Activated B cell treated with CpG ODN at 0.5 μM for 24 hours (primary cell): ENCODE results near the gene DNAH3. TPM values are rescaled to one million over a fixed set of nuclear protein-coding genes. Genes with fewer than 3 reads are reported as not detected.
"Not testable (repeated sequence)": the region's sequence is repeated elsewhere in the genome, so short reads cannot be mapped to it uniquely, and the experiment has no call there.

Experiments
- ATAC-seq: fragments of 200-7000 bp; cut with Tn5 transposase; one replicate; pipeline ENCODE4 v1.10.0; 2021; ENCODE audit warnings: low read depth, mild to moderate bottlenecking, moderate library complexity
- CTCF ChIA-PET: fragments of 350-600 bp; sonication (Branson Sonifier 250); formaldehyde crosslinking; loops from one replicate; lab custom pipeline; 2021; ENCODE audit warnings: antibody characterized with exemption; lab: Charles Lee
- POLR2A ChIA-PET: fragments of 350-600 bp; sonication (Branson Sonifier 250); formaldehyde crosslinking; loops from one replicate; lab custom pipeline; 2021; ENCODE audit warnings: antibody characterized with exemption; lab: Charles Lee
- DNase-seq: peaks from one replicate; pipeline ENCODE4 v3.0.0; 2022
- H3K27ac Mint-ChIP-seq: one replicate; pipeline ENCODE4 v1.8.0; 2020; ENCODE audit warnings: mixed read lengths
- H3K27me3 Mint-ChIP-seq: one replicate; pipeline ENCODE4 v1.8.0; 2021; ENCODE audit warnings: mixed read lengths
- H3K36me3 Mint-ChIP-seq: one replicate; pipeline ENCODE4 v1.8.0; 2021; ENCODE audit warnings: low read depth, mixed read lengths
- H3K4me1 Mint-ChIP-seq: one replicate; pipeline ENCODE4 v1.8.0; 2021; ENCODE audit warnings: mixed read lengths
- H3K4me3 Mint-ChIP-seq: one replicate; pipeline ENCODE4 v1.8.0; 2020; ENCODE audit warnings: mild to moderate bottlenecking, mixed read lengths
- H3K9me3 Mint-ChIP-seq: one replicate; pipeline ENCODE4 v1.8.0; 2020; ENCODE audit warnings: mixed read lengths
- CTCF ChIP-seq: fragments of 200-600 bp; IDR thresholded peaks from one replicate; pipeline ENCODE4 v1.8.0; 2022; ENCODE audit warnings: antibody characterized with exemption, mild to moderate bottlenecking
- intact Hi-C: fragments of 100-400 bp; cut with micrococcal nuclease; formaldehyde crosslinking; loops from one replicate; pipeline ENCODE4 v1.15.1; 2024
- total RNA-seq: library from RNA; stranded (reverse); gene quantifications from 2 replicates; pipeline ENCODE4 v1.2.3, GENCODE V29; 2022

DNAH3 gene
- total RNA-seq, 1 donor from 2014 or later = not detected

GRCh38 chr16:21009815-21010214 lies 140.8 kb downstream of the DNAH3 start:
- no peak overlapping the region for H3K27ac Mint-ChIP-seq
- intact Hi-C loops = no loop called here
- ATAC-seq = no peak
- peaks cover 6% of the 10 kb centered on the region for H3K9me3 Mint-ChIP-seq
- TF ChIP-seq CTCF = no peak
- POLR2A ChIA-PET = no interaction called here
- peaks cover 22% of the 10 kb centered on the region for H3K27me3 Mint-ChIP-seq
- no peak overlapping the region for H3K4me3 Mint-ChIP-seq
- CTCF ChIA-PET = no interaction called here
- H3K36me3 Mint-ChIP-seq = no peaks in the 10 kb centered on the region
- DNase-seq = no peak
- H3K4me1 Mint-ChIP-seq = no peaks in the 10 kb centered on the region

- H3K27ac Mint-ChIP-seq = no peak overlapping the region
- TF ChIP-seq CTCF = no peak
- ATAC-seq = no peak
- DNase-seq = no peak
- no peaks in the 10 kb centered on the region for H3K9me3 Mint-ChIP-seq
- peaks cover 15% of the 10 kb centered on the region for H3K27me3 Mint-ChIP-seq
- H3K4me3 Mint-ChIP-seq = no peak overlapping the region
- intact Hi-C loops = no loop called here
- ChIA-PET CTCF (no interaction called here), POLR2A (no interaction called here)
- H3K4me1 Mint-ChIP-seq = no peaks in the 10 kb centered on the region
- no peaks in the 10 kb centered on the region for H3K36me3 Mint-ChIP-seq
These were observed 145.6 kb downstream of the DNAH3 start for GRCh38 chr16:21005008-21005407.

GRCh38 chr16:21001262-21001661 lies 149.4 kb downstream of the DNAH3 start:
- Mint-ChIP-seq H3K27me3 (peaks cover 8% of the 10 kb centered on the region), H3K4me3 (no peak overlapping the region), H3K9me3 (no peaks in the 10 kb centered on the region), H3K36me3 (no peaks in the 10 kb centered on the region), H3K27ac (no peak overlapping the region), H3K4me1 (no peaks in the 10 kb centered on the region)
- intact Hi-C loops = loop anchor here (1.0 kb wide), 1 partner anchor 151 kb away; no protein-coding TSS in a partner anchor
- no peak for DNase-seq
- POLR2A ChIA-PET = no interaction called here
- ATAC-seq = no peak
- CTCF ChIA-PET = interaction anchor here (1.5 kb wide), 1 partner anchor 151 kb away, joined by 8 read pairs; no protein-coding TSS in a partner anchor
- no peak for TF ChIP-seq CTCF

- no peak overlapping the region for H3K27ac Mint-ChIP-seq
- no peak for DNase-seq
These were observed 153.5 kb downstream of the DNAH3 start for GRCh38 chr16:20997147-20997546.

GRCh38 chr16:20995711-20996110 lies 154.9 kb downstream of the DNAH3 start:
- Mint-ChIP-seq H3K4me1 (no peaks in the 10 kb centered on the region), H3K4me3 (no peak overlapping the region), H3K9me3 (no peaks in the 10 kb centered on the region), H3K27me3 (peaks cover 2% of the 10 kb centered on the region), H3K36me3 (no peaks in the 10 kb centered on the region), H3K27ac (no peak overlapping the region)
- no peak for DNase-seq
- ATAC-seq = no peak
- TF ChIP-seq CTCF = no peak
- ChIA-PET CTCF (no interaction called here), POLR2A (no interaction called here)
- intact Hi-C loops = no loop called here

More at GRCh38 chr16:20997147-20997546, 153.5 kb downstream of the DNAH3 start:
- H3K9me3 Mint-ChIP-seq = no peaks in the 10 kb centered on the region
- H3K27me3 Mint-ChIP-seq = peaks cover 2% of the 10 kb centered on the region
- CTCF ChIA-PET = no interaction called here
- TF ChIP-seq CTCF = no peak
- POLR2A ChIA-PET = no interaction called here
- no peaks in the 10 kb centered on the region for H3K4me1 Mint-ChIP-seq
- H3K4me3 Mint-ChIP-seq = no peak overlapping the region
- ATAC-seq = no peak
- no peaks in the 10 kb centered on the region for H3K36me3 Mint-ChIP-seq
- intact Hi-C loops = no loop called here

- intact Hi-C loops, H3K27ac Mint-ChIP-seq, CTCF ChIA-PET, H3K27me3 Mint-ChIP-seq, H3K9me3 Mint-ChIP-seq, POLR2A ChIA-PET, DNase-seq, H3K36me3 Mint-ChIP-seq, H3K4me3 Mint-ChIP-seq, ATAC-seq, H3K4me1 Mint-ChIP-seq: not testable (repeated sequence)
These were observed 161.1 kb downstream of the DNAH3 start for GRCh38 chr16:20989496-20990070.
